Brain microvascular endothelial cell (primary cell): Measurements from ENCODE around the gene MBOAT2.

Experiments
- DNase-seq: peaks from one replicate; pipeline ENCODE4 v3.0.0-alpha.2; 2020
- H3K27ac ChIP-seq: fragments of 250-450 bp; sonication (Bioruptor Pico); 2 replicates; pipeline ENCODE4 v1.5.1; 2020; ENCODE audit warnings: mild to moderate bottlenecking, moderate library complexity
- H3K27me3 ChIP-seq: fragments of 250-450 bp; sonication (Bioruptor Pico); replicated peaks from 2 replicates; pipeline ENCODE4 v1.5.1; 2020; ENCODE audit warnings: mild to moderate bottlenecking
- H3K36me3 ChIP-seq: fragments of 250-450 bp; sonication (Bioruptor Pico); replicated peaks from 2 replicates; pipeline ENCODE4 v1.5.1; 2020; ENCODE audit warnings: mild to moderate bottlenecking
- H3K4me3 ChIP-seq: 2 replicates; pipeline ENCODE4 v1.5.1; 2011; ENCODE audit warnings: low read depth, mild to moderate bottlenecking, control low read depth, low read length, moderate library complexity
- in situ Hi-C: cut with HindIII; loops from 2 replicates; pipeline ENCODE4 v1.10.0; 2017; ENCODE audit warnings: low sequenced_read_pairs, low pct_ligation_motif_present
- TF ChIP-seq, protein P1 (sequence below): IDR thresholded peaks from 2 replicates; pipeline ENCODE4 v1.5.1; 2011; ENCODE audit warnings: low read depth, mild to moderate bottlenecking, moderate library complexity, low read length, control low read depth, inconsistent platforms; ENCODE audit errors: missing control alignments

Gene MBOAT2

DNA sequence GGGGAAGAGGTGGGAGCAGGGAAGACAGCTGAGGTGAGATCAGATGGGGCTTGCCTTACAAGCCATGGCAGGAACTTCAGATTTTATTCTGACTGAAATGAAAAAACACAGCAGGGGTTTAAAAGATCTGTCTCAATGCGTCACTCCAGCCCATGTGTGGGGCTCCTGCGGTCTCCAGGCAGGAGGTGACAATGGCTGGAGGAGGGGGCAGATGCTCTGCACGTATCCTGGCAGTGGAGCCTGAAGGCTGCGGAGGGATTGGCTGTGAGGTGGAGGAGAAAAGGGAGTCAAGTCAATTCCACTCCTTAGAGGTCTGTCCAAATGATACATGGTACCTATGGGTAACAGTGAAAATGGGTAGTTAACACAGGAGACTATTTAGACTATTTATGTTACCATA, 125.6 kb downstream of the MBOAT2 start:
- Histone ChIP-seq H3K36me3 (peaks cover 8% of the 10 kb centered on the region), H3K27ac (no peak overlapping the region), H3K27me3 (no peaks in the 10 kb centered on the region), H3K4me3 (no peak overlapping the region)
- TF ChIP-seq, protein P1, sequence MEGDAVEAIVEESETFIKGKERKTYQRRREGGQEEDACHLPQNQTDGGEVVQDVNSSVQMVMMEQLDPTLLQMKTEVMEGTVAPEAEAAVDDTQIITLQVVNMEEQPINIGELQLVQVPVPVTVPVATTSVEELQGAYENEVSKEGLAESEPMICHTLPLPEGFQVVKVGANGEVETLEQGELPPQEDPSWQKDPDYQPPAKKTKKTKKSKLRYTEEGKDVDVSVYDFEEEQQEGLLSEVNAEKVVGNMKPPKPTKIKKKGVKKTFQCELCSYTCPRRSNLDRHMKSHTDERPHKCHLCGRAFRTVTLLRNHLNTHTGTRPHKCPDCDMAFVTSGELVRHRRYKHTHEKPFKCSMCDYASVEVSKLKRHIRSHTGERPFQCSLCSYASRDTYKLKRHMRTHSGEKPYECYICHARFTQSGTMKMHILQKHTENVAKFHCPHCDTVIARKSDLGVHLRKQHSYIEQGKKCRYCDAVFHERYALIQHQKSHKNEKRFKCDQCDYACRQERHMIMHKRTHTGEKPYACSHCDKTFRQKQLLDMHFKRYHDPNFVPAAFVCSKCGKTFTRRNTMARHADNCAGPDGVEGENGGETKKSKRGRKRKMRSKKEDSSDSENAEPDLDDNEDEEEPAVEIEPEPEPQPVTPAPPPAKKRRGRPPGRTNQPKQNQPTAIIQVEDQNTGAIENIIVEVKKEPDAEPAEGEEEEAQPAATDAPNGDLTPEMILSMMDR, result no peak
- no peak for DNase-seq
- in situ Hi-C loops, result loop anchor here (25.0 kb wide), 1 partner anchor 234 kb away; no protein-coding TSS in a partner anchor

DNA sequence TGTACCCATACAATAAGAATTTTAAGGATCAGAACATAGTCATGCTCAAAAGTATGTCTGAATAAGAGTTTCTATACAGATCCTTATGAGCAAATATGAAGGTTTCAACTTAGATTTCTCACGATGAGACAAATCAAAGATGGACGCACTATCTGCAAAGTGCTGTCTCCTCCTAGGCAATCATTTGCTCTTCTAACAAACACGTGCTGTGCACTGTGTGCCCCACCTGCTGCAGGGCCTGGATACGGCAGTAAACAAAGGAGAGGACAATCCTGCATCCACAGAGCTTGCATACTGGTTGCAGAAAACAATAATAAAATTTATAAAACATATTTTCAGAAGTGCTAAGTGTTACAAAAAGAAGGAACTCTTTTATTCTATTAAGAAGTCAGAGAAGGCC, 126.2 kb downstream of the MBOAT2 start:
- Histone ChIP-seq H3K36me3 (peaks cover 8% of the 10 kb centered on the region), H3K4me3 (no peak overlapping the region), H3K27ac (no peak overlapping the region), H3K27me3 (no peaks in the 10 kb centered on the region)
- in situ Hi-C loops, result loop anchor here (25.0 kb wide), 1 partner anchor 235 kb away; no protein-coding TSS in a partner anchor
- TF ChIP-seq, protein P1, result no peak
- no peak for DNase-seq

DNA sequence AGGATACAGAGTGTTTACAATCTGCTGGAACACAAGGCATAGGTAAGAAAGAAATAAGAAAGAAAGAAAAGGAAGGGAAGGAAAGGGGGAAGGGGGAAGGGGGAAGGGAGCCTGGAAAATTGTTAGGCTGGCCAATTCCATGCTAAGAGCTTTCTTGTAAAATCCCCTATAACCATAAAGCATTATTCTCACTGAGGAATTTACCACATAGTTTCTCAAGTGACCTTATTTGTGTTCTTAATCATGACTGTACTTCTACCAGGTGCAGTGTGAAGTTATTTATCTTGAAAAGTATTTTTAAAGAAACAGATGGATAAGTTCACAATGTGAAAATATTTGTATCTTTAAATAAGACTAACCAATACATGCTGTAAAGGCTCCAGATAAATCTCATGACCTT, 126.9 kb downstream of the MBOAT2 start:
- Histone ChIP-seq H3K27me3 (no peaks in the 10 kb centered on the region), H3K36me3 (peaks cover 8% of the 10 kb centered on the region), H3K27ac (no peak overlapping the region), H3K4me3 (no peak overlapping the region)
- no peak for DNase-seq
- TF ChIP-seq, protein P1, result no peak
- in situ Hi-C loops, result loop anchor here (25.0 kb wide), 1 partner anchor 236 kb away; no protein-coding TSS in a partner anchor

DNA sequence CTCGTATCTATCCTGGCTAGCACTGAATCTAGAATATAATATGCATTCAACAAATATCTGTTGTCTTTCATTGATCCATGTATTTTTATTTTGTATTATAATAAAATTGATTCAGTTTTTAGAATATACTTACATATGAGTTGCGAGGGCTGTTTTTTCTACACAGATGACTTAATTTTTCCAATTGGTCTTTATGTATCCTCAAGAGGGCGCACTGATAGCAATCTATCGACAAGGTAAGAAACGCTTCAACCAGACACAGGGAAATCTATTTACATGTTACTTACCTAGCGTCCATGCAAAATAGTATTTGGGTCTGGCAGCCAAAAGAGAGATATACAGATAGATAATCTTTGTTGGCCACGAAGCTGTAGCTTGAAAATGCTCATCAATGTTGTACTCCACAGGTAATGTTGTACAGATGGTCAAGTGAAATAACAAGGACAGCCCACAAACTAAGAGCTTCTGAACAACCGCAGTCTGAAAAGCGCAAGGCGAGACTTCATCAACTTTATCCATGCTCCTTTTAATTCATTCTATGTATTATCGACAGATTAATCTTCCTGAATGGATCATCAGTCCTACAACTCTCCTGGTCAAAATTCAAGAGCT, 130.6 kb downstream of the MBOAT2 start:
- H3K36me3 ChIP-seq, result peaks cover 7% of the 10 kb centered on the region

DNA sequence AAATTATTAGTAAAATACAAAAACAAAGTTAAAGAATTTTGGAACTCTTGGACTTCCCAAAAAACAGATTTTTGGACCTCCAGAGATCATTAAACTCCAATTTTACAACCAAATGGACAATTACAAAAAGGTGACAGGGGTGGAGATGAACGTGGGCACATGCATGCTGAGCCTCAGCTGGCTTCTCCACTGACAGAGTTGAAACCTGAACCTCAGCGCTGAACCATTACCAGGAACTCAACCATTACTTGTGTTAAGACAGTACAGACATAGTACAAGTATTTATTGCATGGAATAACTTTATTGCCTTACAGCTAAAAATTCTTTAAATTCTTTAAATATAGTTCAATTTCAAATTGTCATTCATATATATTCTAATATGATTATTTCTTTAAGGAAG, 133.0 kb downstream of the MBOAT2 start:
- in situ Hi-C loops, result no loop called here
- TF ChIP-seq, protein P1, result no peak

More for the DNA sequence above, 130.6 kb downstream of the MBOAT2 start:
- DNase-seq, result peak; percentile 37
- Histone ChIP-seq H3K27ac (no peak overlapping the region), H3K4me3 (no peak overlapping the region), H3K27me3 (no peaks in the 10 kb centered on the region)
- in situ Hi-C loops, result no loop called here
- TF ChIP-seq, protein P1, result peak; percentile 57

DNA sequence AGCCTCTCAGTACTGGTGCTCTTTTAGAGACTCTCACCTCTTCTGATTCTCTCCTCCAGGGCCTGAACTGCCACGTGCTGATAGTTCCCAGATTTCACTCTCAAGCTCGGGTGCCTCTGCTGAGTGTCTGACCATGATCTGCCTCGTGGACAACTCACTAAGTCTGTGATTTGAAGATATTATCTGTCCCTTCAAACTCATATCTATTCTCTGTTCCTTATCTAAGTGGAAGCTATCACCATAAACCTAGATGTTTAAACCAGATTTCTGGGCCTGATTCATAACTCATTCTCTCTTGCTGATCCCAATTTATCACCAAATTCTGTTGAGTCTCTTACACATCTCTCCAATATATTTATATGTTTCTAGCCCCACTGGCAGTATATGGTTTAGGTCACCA, 136.1 kb downstream of the MBOAT2 start:
- H3K4me3 ChIP-seq, result no peak overlapping the region
- no peak for DNase-seq
- H3K36me3 ChIP-seq, result peaks cover 2% of the 10 kb centered on the region
- no peaks in the 10 kb centered on the region for H3K27me3 ChIP-seq
- in situ Hi-C loops, result no loop called here
- TF ChIP-seq, protein P1, result no peak
- no peak overlapping the region for H3K27ac ChIP-seq

More for the DNA sequence above, 133.0 kb downstream of the MBOAT2 start:
- no peak for DNase-seq
- no peak overlapping the region for H3K4me3 ChIP-seq
- H3K36me3 ChIP-seq, result no peaks in the 10 kb centered on the region
- H3K27me3 ChIP-seq, result no peaks in the 10 kb centered on the region
- no peak overlapping the region for H3K27ac ChIP-seq
